HEK293T (cell line): Measurements from ENCODE around the gene CCDC92B.
"Not testable (repeated sequence)": the region's sequence is repeated elsewhere in the genome, so short reads cannot be mapped to it uniquely, and the experiment has no call there.

Experiments used
- CTCF ChIA-PET: fragments of 350-600 bp; formaldehyde crosslinking; extraction: SDS; loops from one replicate; lab custom pipeline; 2021; ENCODE audit warnings: antibody characterized with exemption, inconsistent platforms; lab: Yijun Ruan, JAX
- POLR2A ChIA-PET: fragments of 350-600 bp; formaldehyde crosslinking; extraction: SDS; loops from one replicate; lab custom pipeline; 2020; ENCODE audit warnings: antibody characterized with exemption, inconsistent platforms; lab: Yijun Ruan, JAX
- DNase-seq: peaks from one replicate; pipeline ENCODE4 v3.0.0; 2012; ENCODE audit warnings: mixed read lengths; ENCODE audit errors: extremely low spot score
- ARNT ChIP-seq: fragments of 450-650 bp; IDR thresholded peaks from 2 replicates; pipeline ENCODE4 v1.6.1; 2017; ENCODE audit warnings: mild to moderate bottlenecking
- BHLHE40 ChIP-seq: fragments of 450-650 bp; IDR thresholded peaks from 2 replicates; pipeline ENCODE4 v1.6.1; 2016; ENCODE audit warnings: mild to moderate bottlenecking, moderate library complexity, borderline replicate concordance
- CTBP1 ChIP-seq: fragments of 450-650 bp; IDR thresholded peaks from 2 replicates; pipeline ENCODE4 v1.6.1; 2016; ENCODE audit warnings: borderline replicate concordance
- ELF4 ChIP-seq: fragments of 450-650 bp; IDR thresholded peaks from 2 replicates; pipeline ENCODE4 v1.6.1; 2017; ENCODE audit warnings: antibody characterized with exemption
- FOXA1 ChIP-seq: fragments of 450-650 bp; IDR thresholded peaks from 2 replicates; pipeline ENCODE4 v1.6.1; 2016; ENCODE audit warnings: mild to moderate bottlenecking
- FOXK2 ChIP-seq: fragments of 450-650 bp; IDR thresholded peaks from 2 replicates; pipeline ENCODE4 v1.6.1; 2016; ENCODE audit warnings: mild to moderate bottlenecking
- FOXM1 ChIP-seq: fragments of 450-650 bp; IDR thresholded peaks from 2 replicates; pipeline ENCODE4 v1.6.1; 2017; ENCODE audit warnings: mild to moderate bottlenecking, borderline replicate concordance
- HDGF ChIP-seq: fragments of 450-650 bp; IDR thresholded peaks from 2 replicates; pipeline ENCODE4 v1.6.1; 2017; ENCODE audit warnings: antibody characterized with exemption, borderline replicate concordance
- L3MBTL2 ChIP-seq: fragments of 450-650 bp; conservative IDR thresholded peaks from 2 replicates; pipeline ENCODE4 v1.6.1; 2016; ENCODE audit warnings: mild to moderate bottlenecking
- LEF1 ChIP-seq: fragments of 450-650 bp; IDR thresholded peaks from 2 replicates; pipeline ENCODE4 v1.6.1; 2017; ENCODE audit warnings: mild to moderate bottlenecking, borderline replicate concordance
- NFRKB ChIP-seq: fragments of 450-650 bp; IDR thresholded peaks from 2 replicates; pipeline ENCODE4 v1.6.1; 2016; ENCODE audit warnings: mild to moderate bottlenecking, moderate library complexity
- PKNOX1 ChIP-seq: fragments of 450-650 bp; IDR thresholded peaks from 2 replicates; pipeline ENCODE4 v1.6.1; 2016
- SP1 ChIP-seq: fragments of 450-650 bp; IDR thresholded peaks from 2 replicates; pipeline ENCODE4 v1.6.1; 2017
- SUZ12 ChIP-seq: fragments of 450-650 bp; IDR thresholded peaks from 2 replicates; pipeline ENCODE4 v1.6.1; 2016; ENCODE audit warnings: mild to moderate bottlenecking
- TARDBP ChIP-seq: fragments of 450-650 bp; IDR thresholded peaks from 2 replicates; pipeline ENCODE4 v1.6.1; 2016
- ZNF384 ChIP-seq: fragments of 450-650 bp; IDR thresholded peaks from 2 replicates; pipeline ENCODE4 v1.6.1; 2016

CCDC92B gene

GRCh38 chr17:2701161-2701995 is 48.1 kb downstream of the CCDC92B start:
- DNase-seq: no peak
- ChIA-PET CTCF (no interaction called here), POLR2A (no interaction called here)
- TF ChIP-seq SP1 (no peak), FOXK2 (no peak), FOXM1 (no peak), TARDBP (no peak), L3MBTL2 (no peak)

GRCh38 chr17:2700491-2701141 is 48.8 kb downstream of the CCDC92B start:
- CTCF ChIA-PET: no interaction called here
- no peak for DNase-seq
- no peak for TF ChIP-seq FOXK2
- no peak for TF ChIP-seq NFRKB
- TF ChIP-seq ELF4: no peak
- no peak for TF ChIP-seq L3MBTL2
- no peak for TF ChIP-seq LEF1
- TF ChIP-seq TARDBP: no peak
- no peak for TF ChIP-seq PKNOX1
- no peak for TF ChIP-seq CTBP1
- no peak for TF ChIP-seq BHLHE40
- no peak for TF ChIP-seq ARNT
- no peak for TF ChIP-seq FOXA1
- no peak for TF ChIP-seq FOXM1
- TF ChIP-seq HDGF: no peak
- no peak for TF ChIP-seq SP1
- TF ChIP-seq SUZ12: no peak
- no peak for TF ChIP-seq ZNF384
- POLR2A ChIA-PET: no interaction called here

GRCh38 chr17:2700030-2700490 is 49.4 kb downstream of the CCDC92B start:
- ChIA-PET POLR2A (no interaction called here), CTCF (no interaction called here)
- DNase-seq: no peak
- TF ChIP-seq ARNT (no peak), ELF4 (no peak), TARDBP (no peak), FOXK2 (no peak), L3MBTL2 (no peak), NFRKB (no peak), BHLHE40 (no peak), HDGF (no peak), LEF1 (no peak), ZNF384 (no peak), PKNOX1 (no peak), CTBP1 (no peak), FOXM1 (no peak), SP1 (no peak), SUZ12 (no peak), FOXA1 (no peak)

GRCh38 chr17:2699216-2699805 is 50.1 kb downstream of the CCDC92B start:
- POLR2A ChIA-PET, DNase-seq, CTCF ChIA-PET: not testable (repeated sequence)

GRCh38 chr17:2697611-2698162 is 51.8 kb downstream of the CCDC92B start:
- no peak for DNase-seq
- ChIA-PET POLR2A (no interaction called here), CTCF (no interaction called here)
- TF ChIP-seq SUZ12 (no peak), FOXM1 (no peak), HDGF (no peak), BHLHE40 (no peak), SP1 (no peak), ELF4 (no peak), NFRKB (no peak), LEF1 (no peak), L3MBTL2 (no peak), ZNF384 (no peak), FOXK2 (no peak), ARNT (no peak), TARDBP (no peak), PKNOX1 (no peak), CTBP1 (no peak)
